Measurements from ENCODE around the gene CD226. TPM values are rescaled to one million over a fixed set of nuclear protein-coding genes. Genes with fewer than 3 reads are reported as not detected.

CD226 gene
- total and polyA plus RNA-seq, 2 experiments from 2014 or later: 0.05 to 2.1 TPM

DNA sequence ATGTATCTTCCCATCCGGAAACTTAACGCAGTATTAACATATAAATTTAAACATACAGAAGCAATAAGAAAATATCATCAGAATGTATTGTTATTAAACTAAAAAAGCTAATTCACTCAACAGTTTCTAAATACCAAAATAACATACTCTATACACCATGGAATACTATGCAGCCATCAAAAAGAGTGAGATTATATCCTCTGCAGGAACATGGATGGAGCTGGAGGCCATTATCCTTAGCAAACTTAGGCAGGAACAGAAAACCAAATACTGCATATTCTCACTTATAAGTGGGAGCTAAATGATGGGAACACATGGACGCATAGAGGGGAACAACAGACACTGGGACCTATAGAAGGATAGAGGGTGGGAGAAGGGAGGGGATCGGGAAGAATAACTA, 127.1 kb downstream of the CD226 start:
- H3K9ac ChIP-seq: no peak overlapping the region
- no peak overlapping the region for H3K4me2 ChIP-seq (ENCODE audit: unreplicated experiment)
- no peak overlapping the region for H3K27ac ChIP-seq
- H3K4me3 ChIP-seq: no peak overlapping the region
- WGBS, 2 experiments (ENCODE audit: low coverage in 1 of 2, low lambda C conversion rate in 2 of 2, missing lambda C conversion rate in 2 of 2): 93 to 94% methylated on average over 4 of the region's 4 CpGs
- no peaks in the 10 kb centered on the region for H3K9me3 ChIP-seq (ENCODE audit: low read depth)
- no peak for DNase-seq
- no peaks in the 10 kb centered on the region for H3K36me3 ChIP-seq (ENCODE audit: low read depth)
- no peaks in the 10 kb centered on the region for H4K20me1 ChIP-seq (ENCODE audit: insufficient read depth)
- H3K4me1 ChIP-seq (ENCODE audit: insufficient read depth): no peaks in the 10 kb centered on the region
- no peaks in the 10 kb centered on the region for H3K27me3 ChIP-seq (replicated peaks; ENCODE audit: insufficient read depth)
- H2AFZ ChIP-seq: no peak overlapping the region
- no peaks in the 10 kb centered on the region for H3K9me2 ChIP-seq (ENCODE audit: insufficient read depth)
- in situ Hi-C loops (cut with MboI): no loop called here
- no peaks in the 10 kb centered on the region for H3K79me2 ChIP-seq (ENCODE audit: insufficient read depth)
- H3F3A ChIP-seq (ENCODE audit: insufficient read depth): peaks cover 11% of the 10 kb centered on the region
- TF ChIP-seq EZH2 (IDR thresholded peaks at IDR 0.05; ENCODE audit: insufficient read depth, poor library complexity, severe bottlenecking): no peak
- TF ChIP-seq EZH2phosphoT487 (IDR thresholded peaks at IDR 0.05; ENCODE audit: insufficient read depth, low read depth): no peak

DNA sequence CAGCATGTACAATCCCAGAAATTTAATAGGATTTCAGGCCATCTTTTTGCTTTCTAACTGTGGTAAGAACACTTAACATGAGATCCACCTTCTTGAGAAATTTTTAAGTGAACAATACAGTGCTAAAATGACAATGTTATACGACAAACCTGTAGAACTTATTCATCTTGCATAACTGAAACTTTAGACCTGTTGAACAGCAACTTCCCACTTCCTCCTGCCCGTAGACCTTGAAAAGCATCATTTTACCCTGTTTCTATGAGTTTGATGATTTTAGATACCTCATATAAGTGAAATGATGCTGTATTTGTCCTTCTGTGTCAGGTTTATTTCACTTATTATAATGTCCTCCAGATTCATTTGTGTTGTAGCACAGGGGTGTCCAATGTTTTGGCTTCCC, 128.2 kb downstream of the CD226 start:
- Histone ChIP-seq H3K27ac (no peak overlapping the region), H3K4me1 (ENCODE audit: insufficient read depth) (no peaks in the 10 kb centered on the region), H2AFZ (no peak overlapping the region), H4K20me1 (ENCODE audit: insufficient read depth) (no peaks in the 10 kb centered on the region), H3K79me2 (ENCODE audit: insufficient read depth) (no peaks in the 10 kb centered on the region), H3K4me2 (ENCODE audit: unreplicated experiment) (no peak overlapping the region), H3K9me3 (ENCODE audit: low read depth) (no peaks in the 10 kb centered on the region), H3K27me3 (replicated peaks; ENCODE audit: insufficient read depth) (no peaks in the 10 kb centered on the region), H3K9ac (no peak overlapping the region), H3K36me3 (ENCODE audit: low read depth) (no peaks in the 10 kb centered on the region), H3F3A (ENCODE audit: insufficient read depth) (peaks cover 11% of the 10 kb centered on the region), H3K9me2 (ENCODE audit: insufficient read depth) (no peaks in the 10 kb centered on the region), H3K4me3 (no peak overlapping the region)
- TF ChIP-seq EZH2 (IDR thresholded peaks at IDR 0.05; ENCODE audit: insufficient read depth, poor library complexity, severe bottlenecking): no peak
- no peak for TF ChIP-seq EZH2phosphoT487 (IDR thresholded peaks at IDR 0.05; ENCODE audit: insufficient read depth, low read depth)
- in situ Hi-C loops (cut with MboI): no loop called here
- 66 to 73% methylated on average over 2 of the region's 2 CpGs for WGBS, 2 experiments (ENCODE audit: low coverage in 1 of 2, low lambda C conversion rate in 2 of 2, missing lambda C conversion rate in 2 of 2)
- DNase-seq: no peak

DNA sequence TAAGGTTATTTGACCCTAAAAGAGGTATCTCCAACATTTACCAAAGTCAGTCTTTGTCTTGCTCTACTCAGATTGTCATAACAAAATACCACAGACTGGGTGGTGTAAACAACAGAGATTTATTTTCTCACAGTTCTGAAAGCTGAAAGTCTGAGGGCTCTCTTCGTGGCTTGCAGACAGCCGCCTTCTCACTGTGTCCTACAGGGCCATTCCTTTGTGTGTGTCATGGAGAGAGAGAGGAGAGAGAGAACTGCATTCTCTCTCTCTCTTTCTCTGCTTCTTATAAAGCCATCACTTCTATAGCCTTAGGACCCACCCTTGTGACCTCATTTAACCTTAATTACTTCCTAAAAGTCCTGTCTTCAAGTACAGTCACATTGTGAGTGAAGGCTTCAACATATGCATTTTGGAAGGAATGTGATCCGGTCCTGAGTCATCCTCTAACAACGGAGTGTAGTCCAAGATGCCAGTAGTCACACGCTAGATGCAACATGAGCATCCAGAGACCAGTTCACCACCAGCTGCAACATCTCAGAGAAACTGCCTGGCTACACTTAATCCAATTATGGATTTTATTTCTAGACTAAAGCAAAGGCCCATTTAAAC, 130.2 kb downstream of the CD226 start:
- in situ Hi-C loops (cut with MboI): no loop called here
- H3K36me3 ChIP-seq (ENCODE audit: low read depth): no peaks in the 10 kb centered on the region

DNA sequence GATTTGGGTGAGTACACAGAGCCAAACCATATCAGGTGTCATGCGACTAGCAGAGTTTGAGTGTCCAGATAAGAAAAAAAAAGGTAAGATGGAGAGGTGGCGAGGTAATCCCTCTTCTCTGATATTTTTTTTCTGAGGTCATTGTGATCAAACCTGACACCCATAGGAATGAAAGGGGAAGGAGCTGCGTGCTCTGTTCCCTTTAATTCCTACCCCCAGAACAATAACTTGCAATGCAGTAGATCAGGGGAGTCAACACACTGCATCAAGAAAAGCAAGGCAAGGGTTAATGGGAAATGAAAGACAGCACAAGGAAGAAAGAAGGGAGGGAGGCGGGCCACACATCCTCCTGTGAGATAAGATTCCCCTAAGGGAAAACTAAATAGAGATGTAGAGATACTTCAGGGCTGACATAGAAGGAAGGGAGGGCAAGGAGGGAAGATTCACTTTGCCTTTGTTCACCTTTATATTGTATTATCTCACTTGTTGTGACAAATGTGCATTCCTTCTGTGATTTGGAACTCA, 132.8 kb downstream of the CD226 start:
- H3F3A ChIP-seq (ENCODE audit: insufficient read depth): peaks cover 11% of the 10 kb centered on the region
- H4K20me1 ChIP-seq (ENCODE audit: insufficient read depth): no peaks in the 10 kb centered on the region
- no peaks in the 10 kb centered on the region for H3K79me2 ChIP-seq (ENCODE audit: insufficient read depth)
- no peak for DNase-seq
- no peak overlapping the region for H3K4me2 ChIP-seq (ENCODE audit: unreplicated experiment)
- no peak overlapping the region for H3K27ac ChIP-seq
- in situ Hi-C loops (cut with MboI): no loop called here
- 73 to 79% methylated on average over 4 of the region's 4 CpGs for WGBS, 2 experiments (ENCODE audit: low coverage in 1 of 2, low lambda C conversion rate in 2 of 2, missing lambda C conversion rate in 2 of 2)
- H3K4me3 ChIP-seq: no peak overlapping the region
- no peaks in the 10 kb centered on the region for H3K9me3 ChIP-seq (ENCODE audit: low read depth)
- no peaks in the 10 kb centered on the region; the same call in 1 of the 2 replicates for H3K9me2 ChIP-seq (ENCODE audit: insufficient read depth)
- no peak overlapping the region for H2AFZ ChIP-seq
- no peak overlapping the region for H3K9ac ChIP-seq
- no peaks in the 10 kb centered on the region for H3K27me3 ChIP-seq (replicated peaks; ENCODE audit: insufficient read depth)
- TF ChIP-seq EZH2phosphoT487 (IDR thresholded peaks at IDR 0.05; ENCODE audit: insufficient read depth, low read depth) (no peak), EZH2 (IDR thresholded peaks at IDR 0.05; ENCODE audit: insufficient read depth, poor library complexity, severe bottlenecking) (no peak)
- H3K4me1 ChIP-seq (ENCODE audit: insufficient read depth): no peaks in the 10 kb centered on the region
- H3K36me3 ChIP-seq (ENCODE audit: low read depth): no peaks in the 10 kb centered on the region

More for the DNA sequence above, 130.2 kb downstream of the CD226 start:
- peak; percentile 80 for DNase-seq
- Histone ChIP-seq H2AFZ (no peak overlapping the region), H3K27me3 (replicated peaks; ENCODE audit: insufficient read depth) (no peaks in the 10 kb centered on the region), H3K4me3 (no peak overlapping the region), H3F3A (ENCODE audit: insufficient read depth) (peaks cover 11% of the 10 kb centered on the region), H3K9me2 (ENCODE audit: insufficient read depth) (no peaks in the 10 kb centered on the region; the same call in 1 of the 2 replicates), H4K20me1 (ENCODE audit: insufficient read depth) (no peaks in the 10 kb centered on the region), H3K9ac (no peak overlapping the region), H3K79me2 (ENCODE audit: insufficient read depth) (no peaks in the 10 kb centered on the region), H3K27ac (no peak overlapping the region), H3K4me1 (ENCODE audit: insufficient read depth) (no peaks in the 10 kb centered on the region), H3K4me2 (ENCODE audit: unreplicated experiment) (no peak overlapping the region), H3K9me3 (ENCODE audit: low read depth) (no peaks in the 10 kb centered on the region)
- 54 to 59% methylated on average over 5 of the region's 5 CpGs for WGBS, 2 experiments (ENCODE audit: low coverage in 1 of 2, low lambda C conversion rate in 2 of 2, missing lambda C conversion rate in 2 of 2)
- no peak for TF ChIP-seq EZH2phosphoT487 (IDR thresholded peaks at IDR 0.05; ENCODE audit: insufficient read depth, low read depth)
- no peak for TF ChIP-seq EZH2 (IDR thresholded peaks at IDR 0.05; ENCODE audit: insufficient read depth, poor library complexity, severe bottlenecking)

Measured in GM23248 (cell line).